Colonic mucosa (tissue), 4 donors: ENCODE data around the gene MINAR2. TPM values are rescaled to one million over a fixed set of nuclear protein-coding genes. Genes with fewer than 3 reads are reported as not detected.

Experiments used
- DNase-seq: peaks from one replicate; pipeline ENCODE4 v3.0.0-alpha.2; 2020
- H3K27ac ChIP-seq: fragments of 200-600 bp; one replicate; pipeline ENCODE4 v1.8.0; 2021
- H3K27me3 ChIP-seq: fragments of 200-600 bp; one replicate; pipeline ENCODE4 v1.8.0; 2021
- H3K36me3 ChIP-seq: fragments of 200-600 bp; one replicate; pipeline ENCODE4 v1.8.0; 2021
- H3K4me1 ChIP-seq: fragments of 200-600 bp; one replicate; pipeline ENCODE4 v1.8.0; 2021; ENCODE audit warnings: mild to moderate bottlenecking
- H3K4me3 ChIP-seq: fragments of 200-600 bp; one replicate; pipeline ENCODE4 v1.8.0; 2021
- H3K9ac ChIP-seq, 2 donors: one replicate each; pipeline ENCODE4 v1.7.0; 2013; ENCODE audit warnings: control low read depth in 2 of 2, low read depth in 2 of 2, low read length in 2 of 2
- H3K9me3 ChIP-seq: fragments of 200-600 bp; one replicate; pipeline ENCODE4 v1.8.0; 2021
- intact Hi-C: fragments of 100-400 bp; cut with DNase I; formaldehyde crosslinking; loops from one replicate; pipeline ENCODE4 v1.14.1; 2022
- total RNA-seq, 2 donors: library from RNA; stranded (reverse); fragmentation: NEBNext Ultra II Directional in 1 of 2; extraction: Animal tissue kit (Norgen Biotek cat#: 25700) in 1 of 2; gene quantifications; one replicate each; pipeline ENCODE4 v1.2.1, GENCODE V29; 2021
- TF ChIP-seq, protein P1 (sequence below): fragments of 200-600 bp; IDR thresholded peaks from one replicate; pipeline ENCODE4 v1.8.0; 2022; ENCODE audit warnings: antibody characterized with exemption, mild to moderate bottlenecking
- donor health status: healthy.
- donor health status: DM: no; HTN: no; CAD: no.
- donor health status: DM: no; HTN: no; CAD: no.

The MINAR2 gene
- total RNA-seq, 2 donors from 2014 or later = not detected

DNA sequence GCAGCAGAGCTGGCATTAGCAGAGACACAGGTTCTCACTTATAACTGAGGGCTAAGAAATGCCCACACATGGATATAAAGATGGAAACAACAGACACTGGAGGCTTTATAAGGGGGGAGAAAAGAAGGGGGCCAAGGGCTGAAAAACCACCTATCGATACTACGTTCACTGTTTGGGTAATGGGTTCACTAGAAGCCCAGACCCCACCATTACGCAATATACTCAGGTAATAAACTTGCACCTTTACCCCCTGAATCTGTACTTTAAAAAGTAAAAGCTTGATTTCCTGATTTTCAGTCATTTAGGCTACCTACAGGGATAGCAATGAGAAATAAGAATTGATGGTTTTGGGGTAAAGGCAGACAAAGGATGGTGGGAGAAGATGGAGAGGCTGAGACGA is 1.9 kb upstream of the MINAR2 start:
- DNase-seq = no peak
- Histone ChIP-seq H3K36me3 (no peaks in the 10 kb centered on the region), H3K9ac (no peak overlapping the region), H3K4me3 (no peak overlapping the region), H3K9me3 (no peaks in the 10 kb centered on the region), H3K27ac (no peak overlapping the region), H3K4me1 (no peaks in the 10 kb centered on the region), H3K27me3 (no peaks in the 10 kb centered on the region)
- intact Hi-C loops = no loop called here
- TF ChIP-seq, protein P1, sequence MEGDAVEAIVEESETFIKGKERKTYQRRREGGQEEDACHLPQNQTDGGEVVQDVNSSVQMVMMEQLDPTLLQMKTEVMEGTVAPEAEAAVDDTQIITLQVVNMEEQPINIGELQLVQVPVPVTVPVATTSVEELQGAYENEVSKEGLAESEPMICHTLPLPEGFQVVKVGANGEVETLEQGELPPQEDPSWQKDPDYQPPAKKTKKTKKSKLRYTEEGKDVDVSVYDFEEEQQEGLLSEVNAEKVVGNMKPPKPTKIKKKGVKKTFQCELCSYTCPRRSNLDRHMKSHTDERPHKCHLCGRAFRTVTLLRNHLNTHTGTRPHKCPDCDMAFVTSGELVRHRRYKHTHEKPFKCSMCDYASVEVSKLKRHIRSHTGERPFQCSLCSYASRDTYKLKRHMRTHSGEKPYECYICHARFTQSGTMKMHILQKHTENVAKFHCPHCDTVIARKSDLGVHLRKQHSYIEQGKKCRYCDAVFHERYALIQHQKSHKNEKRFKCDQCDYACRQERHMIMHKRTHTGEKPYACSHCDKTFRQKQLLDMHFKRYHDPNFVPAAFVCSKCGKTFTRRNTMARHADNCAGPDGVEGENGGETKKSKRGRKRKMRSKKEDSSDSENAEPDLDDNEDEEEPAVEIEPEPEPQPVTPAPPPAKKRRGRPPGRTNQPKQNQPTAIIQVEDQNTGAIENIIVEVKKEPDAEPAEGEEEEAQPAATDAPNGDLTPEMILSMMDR = no peak

DNA sequence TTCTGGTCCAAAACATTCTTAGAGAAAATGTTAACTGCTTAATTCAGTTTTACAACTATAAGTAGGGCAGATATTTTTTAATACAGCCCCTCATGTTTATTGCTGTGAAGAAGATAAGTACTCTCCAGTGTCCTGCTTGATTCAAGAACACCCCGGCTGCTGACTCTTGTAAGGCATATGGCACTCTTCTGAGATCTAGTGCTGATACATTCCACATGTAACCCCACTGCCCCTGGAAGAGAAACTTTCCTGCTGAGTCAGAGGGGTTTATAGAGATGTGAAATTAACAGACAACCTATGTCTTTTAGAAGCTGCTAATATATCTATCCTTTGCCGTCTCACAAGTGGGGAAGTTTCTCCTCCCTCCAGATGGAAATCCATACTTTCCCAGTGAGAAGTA is 1.0 kb upstream of the MINAR2 start:
- Histone ChIP-seq H3K27ac (no peak overlapping the region), H3K4me1 (no peaks in the 10 kb centered on the region), H3K9ac (no peak overlapping the region), H3K36me3 (no peaks in the 10 kb centered on the region), H3K27me3 (no peaks in the 10 kb centered on the region), H3K4me3 (no peak overlapping the region), H3K9me3 (no peaks in the 10 kb centered on the region)
- TF ChIP-seq, protein P1 = no peak
- intact Hi-C loops = no loop called here
- no peak for DNase-seq

DNA sequence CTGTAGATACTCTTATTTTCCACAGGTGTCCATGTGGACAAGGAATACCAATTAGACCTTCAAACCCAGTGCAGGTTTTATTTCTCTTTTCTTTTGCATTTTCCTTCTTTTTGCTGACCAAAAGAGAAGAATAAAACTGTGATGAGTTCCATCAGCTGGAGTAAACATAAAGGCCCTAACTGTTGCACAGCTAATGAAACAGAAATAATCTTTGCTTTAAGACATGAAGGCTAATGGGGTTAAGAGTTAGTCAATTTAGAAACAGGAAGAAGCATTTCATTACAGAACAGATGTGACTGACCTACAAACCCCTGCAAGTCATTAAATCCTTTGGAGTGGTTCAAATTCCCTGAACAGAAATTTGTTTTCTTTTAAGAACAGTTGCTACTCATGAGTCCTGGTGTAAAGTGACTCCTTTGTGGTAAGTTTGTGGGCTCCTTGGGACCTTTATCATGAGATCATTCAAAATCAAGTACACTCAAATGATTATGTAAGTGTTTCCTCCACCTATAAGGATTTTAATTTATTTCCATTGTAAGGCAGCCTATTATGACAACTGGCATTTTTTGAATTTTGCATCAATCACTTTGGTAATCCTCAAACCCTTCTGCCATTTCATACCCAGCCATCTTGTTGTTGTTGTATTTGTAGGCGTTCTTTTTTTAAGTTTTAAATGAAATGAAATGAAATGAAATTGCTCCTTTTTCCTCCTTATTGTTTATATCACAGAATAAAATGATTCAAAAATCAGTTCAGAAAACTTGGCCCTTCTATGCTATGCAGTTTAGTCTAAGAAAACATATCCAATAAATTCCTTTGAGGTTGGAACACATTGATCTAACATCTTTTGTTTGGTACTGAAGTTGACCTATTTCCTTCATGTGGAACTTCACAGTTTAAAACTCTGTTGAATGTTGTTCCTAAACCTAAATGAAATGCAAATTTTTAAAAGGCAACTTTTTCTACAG is 1.3 kb downstream of the MINAR2 start:
- TF ChIP-seq, protein P1 = no peak
- no peaks in the 10 kb centered on the region for H3K27me3 ChIP-seq
- H3K4me3 ChIP-seq = no peak overlapping the region
- H3K36me3 ChIP-seq = no peaks in the 10 kb centered on the region
- no peak overlapping the region for H3K27ac ChIP-seq
- intact Hi-C loops = no loop called here
- H3K9ac ChIP-seq = no peak overlapping the region
- no peaks in the 10 kb centered on the region for H3K9me3 ChIP-seq
- DNase-seq = no peak
- no peaks in the 10 kb centered on the region for H3K4me1 ChIP-seq

DNA sequence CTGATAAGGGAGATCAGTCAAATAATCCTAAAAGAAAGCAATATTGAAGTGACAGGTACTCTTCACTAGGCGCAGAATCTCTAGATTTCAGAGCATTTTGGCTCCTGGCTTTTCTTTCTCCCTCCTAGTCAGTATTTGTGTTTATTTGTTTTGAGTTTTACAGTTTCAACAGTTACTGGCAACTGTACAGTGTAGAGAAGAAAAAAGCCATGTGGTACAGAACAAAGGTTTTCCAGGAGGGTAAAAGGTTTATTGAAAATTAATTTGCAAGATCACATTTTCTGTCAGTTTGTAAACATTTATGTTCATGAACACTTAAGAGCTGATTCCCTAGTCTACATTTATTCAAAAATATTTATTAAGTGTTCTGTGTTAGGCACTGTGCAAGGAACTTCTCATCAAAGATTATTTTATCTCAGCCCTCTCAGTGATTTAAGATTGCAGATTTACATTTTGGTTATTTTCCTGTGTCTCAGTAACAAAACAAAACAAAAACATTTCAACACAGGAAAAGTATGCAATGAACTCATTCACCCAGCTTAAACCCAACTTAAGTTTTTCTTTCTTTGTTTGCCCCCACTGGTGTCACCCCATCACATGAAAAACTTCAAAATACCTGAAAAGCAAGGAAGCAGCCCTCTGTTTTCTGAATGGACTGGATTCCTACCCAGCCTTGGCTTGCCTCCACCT is 12.9 kb downstream of the MINAR2 start:
- Histone ChIP-seq H3K4me1 (no peaks in the 10 kb centered on the region), H3K36me3 (no peaks in the 10 kb centered on the region), H3K9ac (no peak overlapping the region), H3K27ac (no peak overlapping the region), H3K9me3 (no peaks in the 10 kb centered on the region), H3K27me3 (no peaks in the 10 kb centered on the region), H3K4me3 (no peak overlapping the region)
- DNase-seq = no peak
- TF ChIP-seq, protein P1 = no peak
- intact Hi-C loops = loop anchor here (10.0 kb wide), 2 partner anchors 396 to 586 kb away; no protein-coding TSS in a partner anchor

DNA sequence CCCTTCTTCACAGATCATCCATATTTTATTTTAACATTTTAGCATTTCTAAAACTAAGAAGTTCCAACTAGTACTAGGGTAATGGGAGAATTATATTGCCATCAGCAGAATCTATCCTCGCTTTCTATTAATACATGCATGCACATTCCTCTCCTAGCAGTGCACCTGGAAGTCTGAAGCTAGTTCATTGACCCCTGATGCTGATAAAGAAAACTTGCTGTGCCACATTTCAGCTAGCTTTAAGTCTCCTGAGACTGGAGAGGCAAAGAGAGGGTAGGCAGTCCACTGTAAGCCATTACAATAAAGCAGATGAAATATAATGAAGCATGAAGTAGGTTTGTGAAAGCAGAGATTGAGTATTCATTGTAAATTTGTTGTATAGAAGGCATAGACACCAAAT is 15.8 kb downstream of the MINAR2 start:
- no peaks in the 10 kb centered on the region for H3K27me3 ChIP-seq
- H3K36me3 ChIP-seq = no peaks in the 10 kb centered on the region
- no peak overlapping the region for H3K9ac ChIP-seq
- TF ChIP-seq, protein P1 = no peak
- no peaks in the 10 kb centered on the region for H3K4me1 ChIP-seq
- intact Hi-C loops = loop anchor here (10.0 kb wide), 2 partner anchors 399 to 589 kb away; no protein-coding TSS in a partner anchor
- no peak overlapping the region for H3K27ac ChIP-seq
- no peak for DNase-seq
- H3K4me3 ChIP-seq = no peak overlapping the region
- no peaks in the 10 kb centered on the region for H3K9me3 ChIP-seq
